Measurements from ENCODE around the gene DACT1. TPM values are rescaled to one million over a fixed set of nuclear protein-coding genes. Genes with fewer than 3 reads are reported as not detected.

Gene DACT1
- total RNA-seq, 3 donors from 2014 or later = 5.0 to 9.8 (median 5.1) TPM

DNA sequence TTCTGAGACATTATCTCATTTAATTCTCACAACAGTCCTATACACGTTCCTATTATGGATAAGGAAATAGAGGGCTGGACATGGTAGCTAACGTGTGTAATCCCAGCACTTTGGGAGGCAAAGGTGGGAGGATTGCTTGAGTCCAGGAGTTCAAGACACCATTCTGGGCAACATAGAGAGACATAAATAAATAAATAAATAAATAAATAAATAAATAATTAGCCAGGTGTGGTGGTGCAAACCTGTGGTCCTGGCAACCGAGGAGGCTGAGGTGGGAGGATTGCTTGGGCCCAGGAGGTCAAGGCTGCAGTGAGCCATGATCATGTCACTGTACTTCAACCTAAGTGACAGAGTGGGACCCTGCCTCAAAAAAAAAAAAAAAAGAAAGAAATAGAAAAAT is 22.6 kb downstream of the DACT1 start:
- TF ChIP-seq POLR2A (IDR thresholded peaks at IDR 0.05) (no peak), POLR2AphosphoS5 (IDR thresholded peaks at IDR 0.05) (no peak)
- TF ChIP-seq, protein P1, sequence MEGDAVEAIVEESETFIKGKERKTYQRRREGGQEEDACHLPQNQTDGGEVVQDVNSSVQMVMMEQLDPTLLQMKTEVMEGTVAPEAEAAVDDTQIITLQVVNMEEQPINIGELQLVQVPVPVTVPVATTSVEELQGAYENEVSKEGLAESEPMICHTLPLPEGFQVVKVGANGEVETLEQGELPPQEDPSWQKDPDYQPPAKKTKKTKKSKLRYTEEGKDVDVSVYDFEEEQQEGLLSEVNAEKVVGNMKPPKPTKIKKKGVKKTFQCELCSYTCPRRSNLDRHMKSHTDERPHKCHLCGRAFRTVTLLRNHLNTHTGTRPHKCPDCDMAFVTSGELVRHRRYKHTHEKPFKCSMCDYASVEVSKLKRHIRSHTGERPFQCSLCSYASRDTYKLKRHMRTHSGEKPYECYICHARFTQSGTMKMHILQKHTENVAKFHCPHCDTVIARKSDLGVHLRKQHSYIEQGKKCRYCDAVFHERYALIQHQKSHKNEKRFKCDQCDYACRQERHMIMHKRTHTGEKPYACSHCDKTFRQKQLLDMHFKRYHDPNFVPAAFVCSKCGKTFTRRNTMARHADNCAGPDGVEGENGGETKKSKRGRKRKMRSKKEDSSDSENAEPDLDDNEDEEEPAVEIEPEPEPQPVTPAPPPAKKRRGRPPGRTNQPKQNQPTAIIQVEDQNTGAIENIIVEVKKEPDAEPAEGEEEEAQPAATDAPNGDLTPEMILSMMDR (IDR thresholded peaks at IDR 0.05) = no peak
- no peak for DNase-seq (ENCODE audit: low spot score in 2 of 2)
- H3K36me3 ChIP-seq = no peaks in the 10 kb centered on the region
- H3K4me1 ChIP-seq = no peaks in the 10 kb centered on the region
- no peaks in the 10 kb centered on the region for H3K9me3 ChIP-seq
- H3K27ac ChIP-seq = peak overlapping the region in 1 of 2 donors; percentile 39
- no peak overlapping the region for H3K4me3 ChIP-seq
- intact Hi-C loops (cut with DNase I; ENCODE audit: low total_unique reads) = no loop called here
- H3K27me3 ChIP-seq = no peaks in the 10 kb centered on the region

DNA sequence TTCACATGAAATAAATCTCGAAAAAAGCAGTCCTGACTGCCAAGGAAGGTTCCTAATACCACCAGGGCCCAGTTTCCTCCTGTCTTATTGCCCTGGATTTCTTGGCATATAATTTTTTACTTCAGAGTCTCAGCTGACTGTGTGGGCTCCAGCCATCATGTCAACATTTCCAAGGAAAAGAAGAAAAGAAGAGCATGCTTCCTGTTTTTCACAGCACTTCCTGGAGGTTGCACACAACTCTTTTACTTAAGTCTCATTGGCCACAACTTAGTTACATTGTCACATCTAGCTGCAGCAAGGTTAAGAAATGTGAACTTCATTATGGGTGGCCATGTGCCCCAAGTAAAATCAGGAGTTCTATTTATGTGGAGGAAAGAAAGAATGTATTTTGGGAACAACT is 24.3 kb downstream of the DACT1 start:
- TF ChIP-seq POLR2AphosphoS5 (IDR thresholded peaks at IDR 0.05) (no peak), POLR2A (IDR thresholded peaks at IDR 0.05) (no peak)
- TF ChIP-seq, protein P1 (IDR thresholded peaks at IDR 0.05) = no peak
- no peak overlapping the region for H3K4me3 ChIP-seq
- no peaks in the 10 kb centered on the region for H3K4me1 ChIP-seq
- intact Hi-C loops (cut with DNase I; ENCODE audit: low total_unique reads) = no loop called here
- no peak for DNase-seq (ENCODE audit: low spot score in 2 of 2)
- no peaks in the 10 kb centered on the region for H3K27me3 ChIP-seq
- no peaks in the 10 kb centered on the region for H3K36me3 ChIP-seq
- no peaks in the 10 kb centered on the region for H3K9me3 ChIP-seq
- H3K27ac ChIP-seq = no peak overlapping the region

DNA sequence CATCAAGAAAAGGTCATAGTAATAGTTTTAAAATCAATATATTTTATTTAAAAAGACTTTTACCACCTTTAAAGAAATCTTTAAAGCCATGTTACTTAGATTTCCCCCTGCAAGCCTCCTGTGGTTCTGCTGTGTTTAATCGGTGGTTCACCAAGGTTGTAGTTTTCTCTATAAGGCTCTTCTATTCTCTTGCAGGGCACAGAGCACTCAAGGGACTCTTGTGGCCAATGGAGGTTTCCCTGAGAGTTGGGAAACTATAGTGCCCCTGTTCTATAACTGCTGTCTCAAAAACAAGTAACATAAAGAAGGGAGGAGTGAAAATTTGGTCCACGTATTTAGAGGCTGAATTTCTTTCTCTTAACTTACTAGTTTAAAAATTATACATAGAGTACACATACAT is 25.0 kb downstream of the DACT1 start:
- Histone ChIP-seq H3K27ac (no peak overlapping the region), H3K36me3 (no peaks in the 10 kb centered on the region), H3K9me3 (no peaks in the 10 kb centered on the region), H3K4me1 (no peaks in the 10 kb centered on the region), H3K27me3 (no peaks in the 10 kb centered on the region), H3K4me3 (no peak overlapping the region)
- DNase-seq (ENCODE audit: low spot score in 2 of 2) = no peak
- no peak for TF ChIP-seq POLR2A (IDR thresholded peaks at IDR 0.05)
- TF ChIP-seq POLR2AphosphoS5 (IDR thresholded peaks at IDR 0.05) = no peak
- TF ChIP-seq, protein P1 (IDR thresholded peaks at IDR 0.05) = no peak
- intact Hi-C loops (cut with DNase I; ENCODE audit: low total_unique reads) = no loop called here

DNA sequence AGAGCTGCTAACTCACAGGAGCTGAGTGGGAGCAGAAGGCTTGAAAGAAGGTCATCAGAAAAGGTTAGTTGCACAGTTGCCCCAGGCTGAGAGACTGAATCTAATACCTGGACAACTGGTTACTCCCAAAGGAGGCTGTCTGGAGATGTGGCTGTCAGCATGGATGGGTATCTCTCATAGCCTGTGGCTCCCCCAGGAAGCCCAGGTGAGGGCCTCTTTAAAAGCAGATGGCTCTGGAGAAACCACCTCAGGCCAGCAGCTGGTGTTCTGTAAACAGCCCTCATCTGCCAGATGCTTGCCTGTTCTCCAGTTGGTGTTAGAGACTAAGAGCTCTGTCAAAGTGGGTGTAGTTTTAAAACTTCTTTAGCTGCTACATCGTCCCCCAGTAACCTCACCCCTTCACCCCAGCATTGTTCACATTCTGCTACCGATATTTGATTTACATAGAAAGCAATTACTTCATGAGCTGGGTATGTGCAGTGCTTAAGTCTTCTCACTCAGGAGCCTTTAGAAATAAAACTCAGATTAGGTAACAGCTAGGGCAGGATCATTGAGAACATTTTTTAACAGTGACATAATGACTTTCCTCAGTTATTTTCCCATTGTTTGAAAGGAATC is 25.8 kb downstream of the DACT1 start:
- Histone ChIP-seq H3K27me3 (no peaks in the 10 kb centered on the region), H3K27ac (peak overlapping the region in 1 of 2 donors; percentile 29), H3K36me3 (no peaks in the 10 kb centered on the region), H3K4me3 (no peak overlapping the region), H3K4me1 (no peaks in the 10 kb centered on the region), H3K9me3 (no peaks in the 10 kb centered on the region)
- TF ChIP-seq POLR2AphosphoS5 (IDR thresholded peaks at IDR 0.05) = no peak
- no peak for DNase-seq (ENCODE audit: low spot score in 2 of 2)
- intact Hi-C loops (cut with DNase I; ENCODE audit: low total_unique reads) = no loop called here

DNA sequence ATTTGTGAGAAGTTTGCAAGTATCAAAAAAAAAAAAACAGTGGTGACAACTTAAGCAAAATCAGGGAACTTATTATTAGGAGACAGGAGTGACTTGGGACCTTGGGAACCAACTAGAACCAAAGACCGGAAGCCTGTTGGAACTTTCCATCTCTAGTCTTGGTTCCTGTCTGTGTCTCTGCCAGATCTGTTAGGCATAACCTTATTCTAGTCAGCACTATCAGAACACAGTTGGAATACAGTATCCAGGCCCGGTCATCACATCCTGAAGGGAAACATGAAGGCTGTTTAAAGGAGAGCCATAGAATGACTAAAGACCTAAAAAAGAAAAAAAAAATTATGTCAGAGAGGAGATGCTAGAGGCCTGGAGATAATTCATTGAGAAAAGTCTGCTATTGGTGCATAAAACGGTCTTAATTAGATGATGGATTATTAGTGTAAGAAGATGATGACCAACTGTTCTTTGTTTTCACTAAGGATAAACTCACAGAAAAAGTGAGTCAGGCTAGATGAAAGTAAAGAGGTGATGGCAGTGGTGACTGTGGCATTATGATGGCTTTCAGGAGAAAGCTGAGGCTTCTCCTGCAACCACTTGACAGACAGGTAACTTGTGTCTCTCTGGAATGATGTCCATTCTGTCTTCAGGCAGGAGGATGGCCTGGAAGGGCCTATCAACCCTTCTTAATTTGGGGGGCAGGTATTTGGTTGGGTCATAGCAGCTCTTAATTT is 28.2 kb downstream of the DACT1 start:
- H3K9me3 ChIP-seq = no peaks in the 10 kb centered on the region
- no peaks in the 10 kb centered on the region for H3K36me3 ChIP-seq
- no peaks in the 10 kb centered on the region for H3K27me3 ChIP-seq
- no peak overlapping the region for H3K27ac ChIP-seq
- H3K4me3 ChIP-seq = no peak overlapping the region
- DNase-seq (ENCODE audit: low spot score in 2 of 2) = no peak
- TF ChIP-seq, protein P1 (IDR thresholded peaks at IDR 0.05) = no peak
- no peaks in the 10 kb centered on the region for H3K4me1 ChIP-seq
- intact Hi-C loops (cut with DNase I; ENCODE audit: low total_unique reads) = no loop called here

All from breast epithelium (tissue), 4 donors.